Stimulated activated naive CD4-positive, alpha-beta T cell (primary cell): ENCODE data around the gene MRGPRG.

Experiments used
- DNase-seq, 6 experiments: peaks; one replicate each; lab custom pipeline; 2025; lab: John Stamatoyannopoulos, UW

Gene MRGPRG

GRCh38 chr11:3194016-3194816, 24.4 kb downstream of the MRGPRG start:
- DNase-seq = no peak

GRCh38 chr11:3193373-3194015, 25.1 kb downstream of the MRGPRG start:
- no peak for DNase-seq

GRCh38 chr11:3192511-3193372, 25.9 kb downstream of the MRGPRG start:
- DNase-seq = no peak

GRCh38 chr11:3191586-3192324, 26.9 kb downstream of the MRGPRG start:
- no peak for DNase-seq

GRCh38 chr11:3190600-3190999, 28.0 kb downstream of the MRGPRG start:
- no peak for DNase-seq

- DNase-seq = no peak
These were observed 28.6 kb downstream of the MRGPRG start for GRCh38 chr11:3189886-3190583.

GRCh38 chr11:3189196-3189843, 29.3 kb downstream of the MRGPRG start:
- DNase-seq = no peak

- DNase-seq = no peak
These were observed 30.0 kb downstream of the MRGPRG start for GRCh38 chr11:3188496-3189195.

- DNase-seq = no peak
These were observed 32.3 kb downstream of the MRGPRG start for GRCh38 chr11:3186166-3186953.

- no peak for DNase-seq
These were observed 33.8 kb downstream of the MRGPRG start for GRCh38 chr11:3184732-3185347.

GRCh38 chr11:3183523-3183922, 35.1 kb downstream of the MRGPRG start:
- DNase-seq = no peak

GRCh38 chr11:3182462-3182852, 36.2 kb downstream of the MRGPRG start:
- no peak for DNase-seq

- DNase-seq = no peak
These were observed 36.7 kb downstream of the MRGPRG start for GRCh38 chr11:3181725-3182461.

GRCh38 chr11:3180869-3181268, 37.7 kb downstream of the MRGPRG start:
- DNase-seq = no peak

GRCh38 chr11:3178349-3178748, 40.3 kb downstream of the MRGPRG start:
- no peak for DNase-seq

GRCh38 chr11:3177931-3178330, 40.7 kb downstream of the MRGPRG start:
- DNase-seq = no peak

- no peak for DNase-seq
These were observed 42.1 kb downstream of the MRGPRG start for GRCh38 chr11:3176487-3176886.

GRCh38 chr11:3175194-3175593, 43.4 kb downstream of the MRGPRG start:
- DNase-seq = no peak
